Kidney epithelial cell (primary cell): ENCODE data around the gene PER2. TPM values are rescaled to one million over a fixed set of nuclear protein-coding genes. Genes with fewer than 3 reads are reported as not detected.

Experiments used
- DNase-seq: peaks from one replicate; pipeline ENCODE4 v3.0.0-alpha.2; 2010; ENCODE audit warnings: low read depth
- H3K27me3 ChIP-seq: 2 replicates; pipeline ENCODE4 v1.6.0; 2011; ENCODE audit warnings: low read length; ENCODE audit not compliant: control insufficient read depth, insufficient read depth
- H3K36me3 ChIP-seq: 2 replicates; pipeline ENCODE4 v1.5.1; 2011; ENCODE audit warnings: low read length; ENCODE audit not compliant: control insufficient read depth, insufficient read depth
- H3K4me3 ChIP-seq: 2 replicates; pipeline ENCODE4 v1.5.1; 2011; ENCODE audit warnings: low read depth, mild to moderate bottlenecking, control low read depth, low read length
- total RNA-seq: library from RNA; depleted of rRNA; stranded (reverse); fragments of >200 nt; gene quantifications from 2 replicates; pipeline ENCODE4 v1.2.3, GENCODE V29; 2015
- TF ChIP-seq, protein P1 (sequence below): IDR thresholded peaks from 2 replicates; pipeline ENCODE4 v1.5.1; 2011; ENCODE audit warnings: mild to moderate bottlenecking, moderate library complexity, low read length, control low read depth, inconsistent platforms; ENCODE audit not compliant: insufficient read depth, poor library complexity, severe bottlenecking

Gene PER2
- total RNA-seq, 1 donor from 2014 or later = 3.3 TPM

DNA sequence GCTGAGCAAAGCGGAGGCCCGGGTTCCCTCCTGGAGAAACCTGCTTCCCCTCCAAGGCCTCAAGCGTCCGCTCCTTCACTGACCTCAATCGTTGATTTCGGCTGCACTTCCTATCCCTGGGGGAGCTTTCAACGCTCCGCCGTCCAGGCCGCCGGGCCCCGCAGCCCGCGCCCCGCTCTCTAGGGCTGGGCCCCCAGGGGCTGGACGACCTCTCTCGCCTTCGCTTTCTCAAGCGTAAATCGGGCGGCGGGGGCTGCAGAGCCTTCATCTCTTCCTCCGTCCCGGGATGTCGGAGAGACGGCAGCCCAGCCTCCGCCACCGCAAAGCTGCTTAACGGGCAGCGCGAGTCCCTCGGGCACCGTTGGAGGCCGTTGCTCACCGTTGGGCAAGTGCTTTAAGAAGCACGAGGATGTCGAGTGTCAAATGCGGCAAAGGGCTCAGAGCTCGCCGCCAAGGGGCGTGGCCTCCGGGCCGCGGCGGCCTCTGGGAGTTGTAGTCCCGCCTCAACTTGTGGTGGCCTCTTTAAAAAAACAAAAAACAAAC lies 57.1 kb downstream of the PER2 start:
- Histone ChIP-seq H3K36me3 (no peaks in the 10 kb centered on the region), H3K27me3 (peaks cover 4% of the 10 kb centered on the region), H3K4me3 (peak overlapping the region; percentile 46)
- DNase-seq = peak; percentile 48
- TF ChIP-seq, protein P1, sequence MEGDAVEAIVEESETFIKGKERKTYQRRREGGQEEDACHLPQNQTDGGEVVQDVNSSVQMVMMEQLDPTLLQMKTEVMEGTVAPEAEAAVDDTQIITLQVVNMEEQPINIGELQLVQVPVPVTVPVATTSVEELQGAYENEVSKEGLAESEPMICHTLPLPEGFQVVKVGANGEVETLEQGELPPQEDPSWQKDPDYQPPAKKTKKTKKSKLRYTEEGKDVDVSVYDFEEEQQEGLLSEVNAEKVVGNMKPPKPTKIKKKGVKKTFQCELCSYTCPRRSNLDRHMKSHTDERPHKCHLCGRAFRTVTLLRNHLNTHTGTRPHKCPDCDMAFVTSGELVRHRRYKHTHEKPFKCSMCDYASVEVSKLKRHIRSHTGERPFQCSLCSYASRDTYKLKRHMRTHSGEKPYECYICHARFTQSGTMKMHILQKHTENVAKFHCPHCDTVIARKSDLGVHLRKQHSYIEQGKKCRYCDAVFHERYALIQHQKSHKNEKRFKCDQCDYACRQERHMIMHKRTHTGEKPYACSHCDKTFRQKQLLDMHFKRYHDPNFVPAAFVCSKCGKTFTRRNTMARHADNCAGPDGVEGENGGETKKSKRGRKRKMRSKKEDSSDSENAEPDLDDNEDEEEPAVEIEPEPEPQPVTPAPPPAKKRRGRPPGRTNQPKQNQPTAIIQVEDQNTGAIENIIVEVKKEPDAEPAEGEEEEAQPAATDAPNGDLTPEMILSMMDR = no peak

DNA sequence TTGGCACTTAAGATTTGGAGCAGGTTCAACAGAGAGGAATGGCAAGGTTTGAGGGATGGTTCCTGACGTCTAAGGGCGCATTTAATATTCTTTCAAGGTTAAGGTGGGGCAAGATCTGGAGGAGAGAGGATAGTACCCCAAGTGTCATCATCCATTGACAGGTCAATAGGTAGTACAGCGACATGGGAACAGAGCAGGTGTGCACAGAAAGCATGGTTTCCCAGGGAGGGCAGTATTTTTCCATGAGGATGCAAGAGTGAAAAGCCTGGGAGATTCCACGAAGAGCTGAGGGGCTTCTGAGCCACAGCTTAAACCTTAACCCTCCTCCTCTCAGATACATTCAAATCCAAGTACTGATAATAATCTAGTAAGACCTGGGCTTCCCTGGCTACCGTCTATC lies 57.7 kb downstream of the PER2 start:
- no peak for DNase-seq
- no peak overlapping the region for H3K4me3 ChIP-seq
- H3K36me3 ChIP-seq = no peaks in the 10 kb centered on the region
- peaks cover 4% of the 10 kb centered on the region for H3K27me3 ChIP-seq
- TF ChIP-seq, protein P1 = no peak

- Histone ChIP-seq H3K27me3 (peaks cover 15% of the 10 kb centered on the region), H3K4me3 (no peak overlapping the region), H3K36me3 (no peaks in the 10 kb centered on the region)
- DNase-seq = no peak
- TF ChIP-seq, protein P1 = no peak
These were observed 59.7 kb downstream of the PER2 start for GRCh38 chr2:238228700-238229099.

DNA sequence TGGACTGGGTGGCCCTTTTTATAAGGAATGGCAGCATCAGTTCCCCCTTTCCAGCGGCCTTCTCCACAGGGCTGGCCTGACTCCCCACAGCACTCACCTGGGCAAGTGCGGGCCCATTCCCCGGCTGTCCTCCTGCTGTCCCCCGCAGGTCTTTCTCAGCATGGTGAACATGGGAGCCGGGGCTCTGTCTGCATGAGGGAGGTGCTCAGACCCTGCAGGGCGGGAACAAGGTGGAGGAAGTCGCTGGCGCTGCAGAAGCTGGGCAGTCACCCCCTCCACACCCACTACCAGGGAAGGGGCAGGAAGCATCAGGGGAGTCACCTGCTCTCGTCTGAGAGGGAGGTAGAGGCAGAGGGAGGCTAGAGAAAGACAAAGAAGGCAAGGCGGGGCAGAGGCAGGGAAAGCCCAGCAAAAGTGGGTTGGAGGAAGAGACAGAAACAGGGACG lies 60.8 kb downstream of the PER2 start:
- H3K4me3 ChIP-seq = no peak overlapping the region
- H3K36me3 ChIP-seq = no peaks in the 10 kb centered on the region
- TF ChIP-seq, protein P1 = no peak
- H3K27me3 ChIP-seq = peaks cover 15% of the 10 kb centered on the region
- DNase-seq = no peak

DNA sequence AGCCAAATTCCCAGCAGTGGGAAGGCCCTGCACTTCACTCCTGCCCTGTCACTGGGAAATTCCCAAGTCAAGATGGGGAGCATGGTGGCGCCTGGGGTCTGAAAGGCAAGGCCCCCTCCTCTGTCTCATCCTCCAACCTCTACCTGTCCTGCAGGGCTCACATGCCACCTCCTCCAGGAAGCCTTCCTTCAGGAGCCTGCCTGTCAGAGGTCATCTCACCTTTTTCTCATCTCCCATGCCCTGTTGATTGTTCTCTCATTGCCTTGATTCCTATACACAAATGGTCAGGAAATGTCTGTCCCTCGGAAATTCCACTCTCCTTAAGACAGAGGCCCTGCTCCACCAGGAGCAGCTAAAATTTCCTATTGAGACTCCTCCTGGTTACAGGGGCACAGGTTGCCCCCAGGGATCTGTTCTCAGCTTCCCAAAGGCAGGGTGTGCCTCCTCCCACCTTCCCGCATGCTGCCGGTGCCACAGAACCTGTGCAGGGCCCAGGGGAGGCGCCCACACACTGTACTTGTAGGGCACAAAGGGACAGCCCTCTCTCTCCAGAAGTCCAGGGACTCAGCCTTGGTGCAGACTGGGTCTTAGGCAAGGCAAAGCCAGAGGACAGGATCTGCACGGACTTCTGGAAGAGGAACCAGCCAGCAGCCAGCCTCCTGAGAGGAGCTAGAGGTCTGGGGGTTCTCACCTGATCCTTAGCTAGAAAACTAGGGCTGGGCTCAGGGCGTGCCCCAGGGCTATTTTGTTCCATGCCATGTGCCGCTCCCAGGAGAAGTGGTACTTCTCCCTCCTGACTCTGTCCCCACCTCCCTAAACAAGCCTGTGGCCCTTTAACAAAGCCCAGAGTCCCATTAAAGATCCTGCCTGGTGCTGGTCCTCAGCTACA lies 61.5 kb downstream of the PER2 start:
- no peaks in the 10 kb centered on the region for H3K36me3 ChIP-seq
- no peak for DNase-seq
- no peak overlapping the region for H3K4me3 ChIP-seq
- peaks cover 15% of the 10 kb centered on the region for H3K27me3 ChIP-seq
- TF ChIP-seq, protein P1 = no peak
